ENCODE measurements around the gene TMEM175. TPM values are rescaled to one million over a fixed set of nuclear protein-coding genes. Genes with fewer than 3 reads are reported as not detected.

Gene TMEM175
- total RNA-seq, 2 donors from 2014 or later = 26.5 to 39.5 TPM

DNA sequence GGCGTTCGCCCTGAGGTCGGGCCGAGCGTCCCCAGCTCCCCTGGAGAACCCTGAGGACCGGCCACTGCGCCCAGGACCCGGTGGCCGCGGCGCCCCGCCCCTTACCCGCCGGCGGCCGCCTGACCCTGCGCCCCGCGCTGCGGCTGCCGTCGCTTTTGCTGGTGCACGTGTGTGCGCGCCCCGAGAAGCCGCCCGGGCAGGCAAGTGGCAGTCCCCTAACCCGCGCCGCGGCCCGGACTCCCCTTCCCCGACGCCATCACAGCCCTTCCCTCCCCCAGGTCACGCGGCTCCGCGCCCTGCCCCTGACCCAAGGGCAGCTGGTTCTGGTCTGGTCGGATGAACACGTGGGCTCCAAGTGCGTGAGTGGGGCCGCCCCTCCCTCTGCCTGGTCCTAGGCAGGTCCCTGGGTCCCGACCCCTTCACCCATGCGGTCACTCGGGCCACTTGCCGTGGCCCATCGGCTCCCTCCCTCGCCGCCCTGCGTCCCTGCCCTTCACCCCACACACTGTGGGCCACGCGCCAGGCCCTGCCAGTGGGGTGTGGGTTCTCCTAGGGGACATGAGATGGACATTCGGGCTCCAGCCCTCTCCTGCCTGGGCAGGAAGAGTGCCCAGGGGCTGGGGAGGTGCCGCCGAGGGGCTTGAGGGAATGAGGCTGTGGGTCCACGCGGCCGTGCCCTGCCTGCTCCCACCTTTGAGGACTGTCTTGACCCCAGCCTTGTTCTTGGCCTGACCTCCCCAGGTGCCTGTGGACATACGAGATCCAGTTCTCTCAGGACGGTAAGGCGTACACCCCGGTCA, 71.2 kb downstream of the TMEM175 start:
- TF ChIP-seq CTCF (IDR thresholded peaks at IDR 0.05) = no peak
- DNase-seq (ENCODE audit: low spot score) (no peak), ATAC-seq (ENCODE audit: insufficient number of reproducible peaks, low FRiP score, low read depth) (no peak)
- no peak overlapping the region for H3K27ac ChIP-seq
- H3K4me3 ChIP-seq = no peak overlapping the region
- no peaks in the 10 kb centered on the region for H3K27me3 ChIP-seq (replicated peaks; ENCODE audit: insufficient read depth)
- H3K36me3 ChIP-seq = no peaks in the 10 kb centered on the region
- H3K9me3 ChIP-seq = no peaks in the 10 kb centered on the region
- peaks cover 6 to 14% of the 10 kb centered on the region in 2 donors for H3K4me1 ChIP-seq (ENCODE audit: control insufficient read depth in 1 of 2, low read depth in 2 of 2)

DNA sequence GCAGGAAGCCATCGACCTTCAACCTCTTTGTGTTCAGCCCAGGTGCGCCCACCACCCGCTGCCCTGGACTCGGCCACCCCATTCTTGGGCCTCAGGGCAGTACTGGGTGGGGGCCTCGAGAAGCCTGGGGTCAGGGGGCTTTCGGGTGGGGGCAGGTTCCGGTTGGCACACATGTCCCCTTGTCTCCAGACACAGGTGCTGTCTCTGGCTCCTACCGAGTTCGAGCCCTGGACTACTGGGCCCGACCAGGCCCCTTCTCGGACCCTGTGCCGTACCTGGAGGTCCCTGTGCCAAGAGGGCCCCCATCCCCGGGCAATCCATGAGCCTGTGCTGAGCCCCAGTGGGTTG, 71.8 kb downstream of the TMEM175 start:
- no peak overlapping the region for H3K4me3 ChIP-seq
- H3K27me3 ChIP-seq (replicated peaks; ENCODE audit: insufficient read depth) = no peaks in the 10 kb centered on the region
- H3K36me3 ChIP-seq = no peaks in the 10 kb centered on the region
- H3K4me1 ChIP-seq (ENCODE audit: control insufficient read depth in 1 of 2, low read depth in 2 of 2) = peaks cover 6 to 19% of the 10 kb centered on the region in 2 donors
- no peak for DNase-seq (ENCODE audit: low spot score)
- ATAC-seq (ENCODE audit: insufficient number of reproducible peaks, low FRiP score, low read depth) = no peak
- H3K27ac ChIP-seq = no peak overlapping the region
- H3K9me3 ChIP-seq = no peaks in the 10 kb centered on the region
- TF ChIP-seq CTCF (IDR thresholded peaks at IDR 0.05) = no peak

DNA sequence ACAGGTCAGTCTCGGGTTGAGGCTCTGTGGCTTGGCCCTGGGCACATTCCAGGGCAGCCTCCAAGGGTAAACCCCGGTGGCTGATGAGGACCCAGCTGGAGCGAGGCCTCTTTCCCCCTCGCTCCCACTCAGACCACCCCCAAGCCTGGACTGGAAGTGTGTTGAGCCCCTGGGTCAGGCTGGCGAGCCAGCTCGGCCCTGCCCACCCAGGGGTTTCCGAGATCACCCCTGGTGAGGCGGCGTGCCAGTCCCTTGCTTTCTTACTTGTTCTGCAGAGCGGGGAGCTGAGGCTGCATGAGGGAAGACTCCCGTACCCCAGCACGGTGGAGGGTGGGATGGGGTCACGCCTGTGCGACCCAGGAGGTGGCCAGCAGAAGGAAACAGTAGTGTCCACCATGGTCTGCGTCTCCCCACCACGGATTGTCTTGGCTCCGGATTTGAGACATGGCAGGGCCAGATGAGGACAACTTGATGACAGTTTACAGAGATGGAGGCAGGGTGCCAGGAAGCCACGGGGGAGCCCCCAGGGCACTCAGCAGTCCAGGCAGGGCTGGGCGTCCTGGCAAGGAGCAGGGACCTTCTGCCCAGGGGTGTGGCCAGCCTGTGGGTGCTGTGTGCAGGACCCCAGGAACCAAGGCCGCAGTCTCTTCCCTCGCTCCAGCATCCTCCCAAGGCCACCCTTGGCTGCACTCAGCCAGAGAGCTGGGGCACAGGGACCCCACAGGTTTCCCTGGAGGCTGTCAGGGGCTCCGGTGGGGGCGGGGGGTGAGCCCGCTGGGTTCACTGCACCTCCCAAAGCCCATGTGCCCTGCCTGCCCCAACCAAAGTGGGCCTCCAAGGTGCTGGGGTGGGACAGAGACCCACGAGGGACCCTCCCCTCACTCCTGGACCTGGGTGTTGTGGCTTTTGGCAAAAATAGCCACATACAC, 72.6 kb downstream of the TMEM175 start:
- Histone ChIP-seq H3K4me3 (no peak overlapping the region), H3K27ac (no peak overlapping the region), H3K4me1 (ENCODE audit: control insufficient read depth in 1 of 2, low read depth in 2 of 2) (peaks cover 6 to 22% of the 10 kb centered on the region in 2 donors), H3K9me3 (no peaks in the 10 kb centered on the region), H3K36me3 (no peaks in the 10 kb centered on the region), H3K27me3 (replicated peaks; ENCODE audit: insufficient read depth) (no peaks in the 10 kb centered on the region)
- no peak for ATAC-seq (ENCODE audit: insufficient number of reproducible peaks, low FRiP score, low read depth)
- DNase-seq (ENCODE audit: low spot score) = no peak
- no peak for TF ChIP-seq CTCF (IDR thresholded peaks at IDR 0.05)

DNA sequence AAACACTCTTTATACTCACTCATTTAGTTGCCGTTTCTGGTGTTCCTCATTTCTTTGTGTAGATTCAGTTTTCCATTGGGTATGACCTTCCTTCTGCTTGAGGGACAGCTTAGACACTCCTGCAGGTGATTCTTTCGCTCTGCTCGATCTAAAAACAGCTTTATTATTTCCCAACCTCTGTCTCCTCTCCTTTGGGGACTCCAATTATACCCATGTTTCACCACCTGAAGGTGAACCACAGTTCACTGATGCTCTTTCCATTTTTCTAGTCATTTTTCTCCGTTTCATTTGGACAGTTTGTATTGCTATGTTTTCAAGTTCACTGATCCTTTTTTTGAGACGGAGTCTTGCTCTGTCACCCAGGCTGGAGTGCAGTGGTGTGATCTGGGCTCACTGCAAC, 74.6 kb downstream of the TMEM175 start:
- TF ChIP-seq CTCF (IDR thresholded peaks at IDR 0.05) = no peak
- DNase-seq (ENCODE audit: low spot score) (no peak), ATAC-seq (ENCODE audit: insufficient number of reproducible peaks, low FRiP score, low read depth) (no peak)
- Histone ChIP-seq H3K27ac (no peak overlapping the region), H3K4me3 (no peak overlapping the region), H3K4me1 (ENCODE audit: control insufficient read depth in 1 of 2, low read depth in 2 of 2) (peaks cover 6 to 32% of the 10 kb centered on the region in 2 donors), H3K36me3 (no peaks in the 10 kb centered on the region), H3K9me3 (no peaks in the 10 kb centered on the region), H3K27me3 (replicated peaks; ENCODE audit: insufficient read depth) (no peaks in the 10 kb centered on the region)

Other genes with a start within 250 kb of the TMEM175 start
- 10 to 100 TPM in 1 of 2 donors, 1 to 10 TPM in 1; 9.1 to 26.0 TPM for gene SLC49A3, start 243.3 kb upstream of the TMEM175 start, total RNA-seq
- 10 to 100 TPM; 50.4 to 83.2 TPM for gene PCGF3, start 226.6 kb upstream of the TMEM175 start, total RNA-seq
- gene CPLX1, start 106.3 kb upstream of the TMEM175 start, total RNA-seq = 1 to 10 TPM in 1 of 2 donors, under 1 TPM in 1; 0.85 to 1.2 TPM
- gene GAK, start 144 bp upstream of the TMEM175 start, total RNA-seq = 100 to 1,000 TPM; 111 to 170 TPM
- gene DGKQ, start 41.1 kb downstream of the TMEM175 start, total RNA-seq = 10 to 100 TPM; 18.6 to 24.0 TPM
- gene IDUA, start 54.6 kb downstream of the TMEM175 start, total RNA-seq = 10 to 100 TPM; 23.4 to 31.9 TPM
- gene SLC26A1, start 60.9 kb downstream of the TMEM175 start, total RNA-seq = not detected
- gene FGFRL1, start 79.2 kb downstream of the TMEM175 start, total RNA-seq = 10 to 100 TPM; 61.1 to 84.0 TPM
- gene RNF212, start 181.1 kb downstream of the TMEM175 start, total RNA-seq = 1 to 10 TPM; 1.2 to 2.4 TPM
- gene SPON2, start 240.1 kb downstream of the TMEM175 start, total RNA-seq = 10 to 100 TPM; 15.2 to 18.4 TPM

Measured in thoracic aorta (tissue), 2 donors.